ENCODE results near the gene NOP53. TPM values are rescaled to one million over a fixed set of nuclear protein-coding genes. Genes with fewer than 3 reads are reported as not detected.

NOP53 gene
- total and polyA plus RNA-seq, 4 donors = 25.8 to 85.5 (median 38.6) TPM

DNA sequence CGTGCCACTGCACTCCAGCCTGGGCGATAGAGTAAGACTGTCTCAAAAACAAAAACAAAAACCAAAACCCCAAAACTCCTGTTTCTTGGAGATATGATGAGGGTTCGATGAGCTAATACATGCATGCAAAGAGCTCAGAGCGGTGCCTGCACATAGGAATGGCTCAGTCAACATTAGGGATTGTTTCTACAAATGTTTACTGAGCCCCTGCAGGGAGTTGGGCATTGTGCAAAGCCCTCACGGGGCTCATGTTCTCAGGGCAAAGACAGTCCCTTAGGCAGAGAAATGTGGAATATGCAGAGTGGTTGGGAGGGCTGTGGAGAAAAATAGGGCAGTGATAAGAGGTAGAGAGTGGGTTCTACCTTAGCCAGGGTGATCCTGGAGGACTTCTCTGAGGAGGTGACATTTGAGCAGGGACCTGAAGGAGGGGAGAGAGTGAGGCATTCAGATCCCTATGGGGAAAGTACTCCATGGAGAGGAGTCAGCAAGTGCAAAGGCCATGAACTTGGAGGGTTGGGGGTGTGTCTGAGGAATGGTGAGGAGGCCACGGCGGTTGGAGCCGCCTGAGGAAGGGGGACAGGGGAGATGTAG lies 33.6 kb upstream of the NOP53 start:
- Histone ChIP-seq H3K27ac (ENCODE audit: low read depth in 1 of 2, low read length in 2 of 2) (no peak overlapping the region), H3K4me3 (ENCODE audit: low read depth in 1 of 3, low read length in 3 of 3) (no peak overlapping the region), H3K36me3 (ENCODE audit: control insufficient read depth in 4 of 4, insufficient read depth in 3 of 4, low read depth in 1 of 4, low read length in 3 of 4) (no peaks in the 10 kb centered on the region), H3K4me1 (ENCODE audit: control insufficient read depth in 4 of 4, insufficient read depth in 4 of 4, low read length in 3 of 4) (peaks cover 0 to 4% (median 3%) of the 10 kb centered on the region in 4 donors), H3K9ac (ENCODE audit: low read depth in 1 of 2, low read length in 2 of 2) (no peak overlapping the region), H3K9me3 (ENCODE audit: control insufficient read depth in 4 of 4, low read length in 3 of 4) (no peaks in the 10 kb centered on the region), H3K27me3 (ENCODE audit: control insufficient read depth in 4 of 4, insufficient read depth in 4 of 4, low read length in 3 of 4) (peaks cover 0 to 2% (median 0%) of the 10 kb centered on the region in 4 donors)
- 79% methylated on average over 8 of the region's 8 CpGs for WGBS
- DNase-seq (ENCODE audit: low spot score) = no peak
- no peak for TF ChIP-seq EGR1 (IDR thresholded peaks at IDR 0.05; ENCODE audit: low read depth in 2 of 2)
- TF ChIP-seq, protein P1, sequence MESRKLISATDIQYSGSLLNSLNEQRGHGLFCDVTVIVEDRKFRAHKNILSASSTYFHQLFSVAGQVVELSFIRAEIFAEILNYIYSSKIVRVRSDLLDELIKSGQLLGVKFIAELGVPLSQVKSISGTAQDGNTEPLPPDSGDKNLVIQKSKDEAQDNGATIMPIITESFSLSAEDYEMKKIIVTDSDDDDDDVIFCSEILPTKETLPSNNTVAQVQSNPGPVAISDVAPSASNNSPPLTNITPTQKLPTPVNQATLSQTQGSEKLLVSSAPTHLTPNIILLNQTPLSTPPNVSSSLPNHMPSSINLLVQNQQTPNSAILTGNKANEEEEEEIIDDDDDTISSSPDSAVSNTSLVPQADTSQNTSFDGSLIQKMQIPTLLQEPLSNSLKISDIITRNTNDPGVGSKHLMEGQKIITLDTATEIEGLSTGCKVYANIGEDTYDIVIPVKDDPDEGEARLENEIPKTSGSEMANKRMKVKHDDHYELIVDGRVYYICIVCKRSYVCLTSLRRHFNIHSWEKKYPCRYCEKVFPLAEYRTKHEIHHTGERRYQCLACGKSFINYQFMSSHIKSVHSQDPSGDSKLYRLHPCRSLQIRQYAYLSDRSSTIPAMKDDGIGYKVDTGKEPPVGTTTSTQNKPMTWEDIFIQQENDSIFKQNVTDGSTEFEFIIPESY (IDR thresholded peaks at IDR 0.05) = no peak
- TF ChIP-seq SP1 (IDR thresholded peaks at IDR 0.05) = no peak
- TF ChIP-seq, protein P2, sequence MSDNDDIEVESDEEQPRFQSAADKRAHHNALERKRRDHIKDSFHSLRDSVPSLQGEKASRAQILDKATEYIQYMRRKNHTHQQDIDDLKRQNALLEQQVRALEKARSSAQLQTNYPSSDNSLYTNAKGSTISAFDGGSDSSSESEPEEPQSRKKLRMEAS (IDR thresholded peaks at IDR 0.05) = no peak
- no peak for TF ChIP-seq NR2F2 (IDR thresholded peaks at IDR 0.05)
- TF ChIP-seq YY1 (IDR thresholded peaks at IDR 0.05) = no peak
- no peak for TF ChIP-seq TAF1 (conservative IDR thresholded peaks at IDR 0.05)
- TF ChIP-seq FOXA1 (IDR thresholded peaks at IDR 0.05) = no peak
- TF ChIP-seq GABPA (IDR thresholded peaks at IDR 0.05 in 1 of 2, conservative IDR thresholded peaks at IDR 0.05 in 1 of 2) = no peak

DNA sequence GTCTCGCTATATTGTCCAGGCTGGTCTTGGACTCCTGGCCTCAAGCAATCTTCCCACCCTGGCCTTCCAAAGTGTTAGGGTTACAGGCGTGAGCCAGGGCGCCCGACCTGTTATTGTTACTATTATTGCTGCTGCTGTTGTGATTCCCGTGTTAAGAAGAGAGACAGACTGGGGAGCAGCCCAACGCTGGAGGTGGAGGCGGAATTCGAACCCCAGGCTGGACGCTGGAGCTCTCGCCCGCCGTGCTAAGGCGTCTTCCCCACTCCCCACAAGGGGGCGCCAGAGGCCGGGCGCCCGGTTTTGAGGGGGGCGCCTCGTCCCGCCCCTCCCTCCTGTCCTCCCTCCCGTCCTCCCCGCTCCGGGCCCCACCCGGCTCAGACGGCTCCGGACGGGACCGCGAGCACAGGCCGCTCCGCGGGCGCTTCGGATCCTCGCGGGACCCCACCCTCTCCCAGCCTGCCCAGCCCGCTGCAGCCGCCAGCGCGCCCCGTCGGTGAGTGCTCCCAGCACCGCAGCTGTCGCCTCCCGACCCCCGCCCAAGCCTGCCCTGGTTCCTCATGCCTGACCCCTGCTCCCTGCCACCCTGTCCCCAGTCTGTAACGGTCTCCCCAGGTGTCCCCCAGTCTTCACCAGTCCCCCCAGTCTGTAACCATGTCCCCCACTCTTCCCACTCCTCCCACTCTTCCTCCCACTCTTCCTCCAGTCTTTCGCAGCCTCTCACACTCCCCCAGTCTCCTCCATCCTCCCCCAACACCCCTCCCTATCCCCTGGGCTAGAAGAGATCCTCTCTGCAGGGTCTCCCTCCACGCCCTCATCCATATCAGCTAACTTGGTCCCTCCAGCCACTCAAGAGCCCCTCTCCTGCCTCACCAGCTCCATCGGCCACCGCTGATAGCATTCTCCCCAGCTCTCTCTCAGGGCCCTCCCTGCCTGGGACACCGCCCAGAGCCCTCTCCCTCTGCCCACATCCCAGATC lies 32.0 kb upstream of the NOP53 start, which contains the start of gene EHD2:
Gene EHD2 (plus strand): TSS at position 377 of the 976 bp plus-strand sequence. CDS start 3,191 bp downstream, outside the sequence.
- TF ChIP-seq, protein P3, sequence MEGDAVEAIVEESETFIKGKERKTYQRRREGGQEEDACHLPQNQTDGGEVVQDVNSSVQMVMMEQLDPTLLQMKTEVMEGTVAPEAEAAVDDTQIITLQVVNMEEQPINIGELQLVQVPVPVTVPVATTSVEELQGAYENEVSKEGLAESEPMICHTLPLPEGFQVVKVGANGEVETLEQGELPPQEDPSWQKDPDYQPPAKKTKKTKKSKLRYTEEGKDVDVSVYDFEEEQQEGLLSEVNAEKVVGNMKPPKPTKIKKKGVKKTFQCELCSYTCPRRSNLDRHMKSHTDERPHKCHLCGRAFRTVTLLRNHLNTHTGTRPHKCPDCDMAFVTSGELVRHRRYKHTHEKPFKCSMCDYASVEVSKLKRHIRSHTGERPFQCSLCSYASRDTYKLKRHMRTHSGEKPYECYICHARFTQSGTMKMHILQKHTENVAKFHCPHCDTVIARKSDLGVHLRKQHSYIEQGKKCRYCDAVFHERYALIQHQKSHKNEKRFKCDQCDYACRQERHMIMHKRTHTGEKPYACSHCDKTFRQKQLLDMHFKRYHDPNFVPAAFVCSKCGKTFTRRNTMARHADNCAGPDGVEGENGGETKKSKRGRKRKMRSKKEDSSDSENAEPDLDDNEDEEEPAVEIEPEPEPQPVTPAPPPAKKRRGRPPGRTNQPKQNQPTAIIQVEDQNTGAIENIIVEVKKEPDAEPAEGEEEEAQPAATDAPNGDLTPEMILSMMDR (IDR thresholded peaks at IDR 0.05; ENCODE audit: low read depth, low read length, missing input control) = peak; percentile 72
- TF ChIP-seq YY1 (IDR thresholded peaks at IDR 0.05) (no peak), RAD21 (IDR thresholded peaks at IDR 0.05) (peak; percentile 84 to 85), SP1 (IDR thresholded peaks at IDR 0.05) (no peak), HNF4A (conservative IDR thresholded peaks at IDR 0.05) (no peak)
- Histone ChIP-seq H3K9me3 (ENCODE audit: control insufficient read depth in 4 of 4, low read length in 3 of 4) (no peaks in the 10 kb centered on the region), H3K27ac (ENCODE audit: low read depth in 1 of 2, low read length in 2 of 2) (peak within 1 kb of the TSS; percentile 62 to 78), H3K9ac (ENCODE audit: low read depth in 1 of 2, low read length in 2 of 2) (no peak within 1 kb of the TSS), H3K4me3 (ENCODE audit: low read depth in 1 of 3, low read length in 3 of 3) (peak within 1 kb of the TSS; percentile 8 to 53 (median 47)), H3K36me3 (ENCODE audit: control insufficient read depth in 4 of 4, insufficient read depth in 3 of 4, low read depth in 1 of 4, low read length in 3 of 4) (peaks cover 0 to 3% (median 0%) of the 10 kb centered on the region in 4 donors), H3K27me3 (ENCODE audit: control insufficient read depth in 4 of 4, insufficient read depth in 4 of 4, low read length in 3 of 4) (peaks cover 0 to 2% (median 0%) of the 10 kb centered on the region in 4 donors), H3K4me1 (ENCODE audit: control insufficient read depth in 4 of 4, insufficient read depth in 4 of 4, low read length in 3 of 4) (peaks cover 0 to 4% (median 3%) of the 10 kb centered on the region in 4 donors)
- peak; percentile 55 for DNase-seq (ENCODE audit: low spot score)
- 13% methylated on average over 52 of the region's 52 CpGs for WGBS
